ENCODE measurements around the gene GRAP. TPM values are rescaled to one million over a fixed set of nuclear protein-coding genes. Genes with fewer than 3 reads are reported as not detected.

Gene GRAP
- total RNA-seq, 4 donors from 2014 or later, result 1.1 to 3.1 (median 1.9) TPM

- Histone ChIP-seq H3K4me3 (no peak overlapping the region), H3K27ac (no peak overlapping the region), H3K36me3 (no peaks in the 10 kb centered on the region), H3K4me1 (peaks cover 38% of the 10 kb centered on the region), H3K9me3 (no peaks in the 10 kb centered on the region), H3K27me3 (peaks cover 5% of the 10 kb centered on the region)
- TF ChIP-seq POLR2AphosphoS5 (IDR thresholded peaks at IDR 0.05) (no peak), CTCF (IDR thresholded peaks at IDR 0.05) (no peak), POLR2A (IDR thresholded peaks at IDR 0.05) (no peak), EP300 (IDR thresholded peaks at IDR 0.05) (no peak)
- DNase-seq (ENCODE audit: low spot score in 2 of 2), result no peak
- 62% methylated on average over 6 of the region's 7 CpGs for WGBS
These were observed 29.9 kb downstream of the GRAP start for GRCh38 chr17:19016881-19017280.

GRCh38 chr17:19016297-19016696 lies 30.5 kb downstream of the GRAP start:
- 61% methylated on average over 7 of the region's 8 CpGs for WGBS
- no peaks in the 10 kb centered on the region for H3K9me3 ChIP-seq
- H3K4me3 ChIP-seq, result no peak overlapping the region
- H3K27ac ChIP-seq, result no peak overlapping the region
- TF ChIP-seq POLR2A (IDR thresholded peaks at IDR 0.05) (no peak), EP300 (IDR thresholded peaks at IDR 0.05) (no peak), CTCF (IDR thresholded peaks at IDR 0.05) (no peak), POLR2AphosphoS5 (IDR thresholded peaks at IDR 0.05) (no peak)
- DNase-seq (ENCODE audit: low spot score in 2 of 2), result no peak
- H3K36me3 ChIP-seq, result no peaks in the 10 kb centered on the region
- peaks cover 43% of the 10 kb centered on the region for H3K4me1 ChIP-seq
- H3K27me3 ChIP-seq, result peaks cover 5% of the 10 kb centered on the region

- no peak for DNase-seq (ENCODE audit: low spot score in 2 of 2)
These were observed 31.3 kb downstream of the GRAP start for GRCh38 chr17:19015428-19015827.

GRCh38 chr17:19014628-19015215 lies 32.0 kb downstream of the GRAP start:
- no peaks in the 10 kb centered on the region for H3K9me3 ChIP-seq
- 62% methylated on average over 21 of the region's 29 CpGs for WGBS
- peaks cover 48% of the 10 kb centered on the region for H3K4me1 ChIP-seq
- H3K27ac ChIP-seq, result peak overlapping the region; percentile 14
- DNase-seq (ENCODE audit: low spot score in 2 of 2), result no peak
- H3K27me3 ChIP-seq, result peaks cover 5% of the 10 kb centered on the region
- no peaks in the 10 kb centered on the region for H3K36me3 ChIP-seq
- no peak overlapping the region for H3K4me3 ChIP-seq
- TF ChIP-seq POLR2AphosphoS5 (IDR thresholded peaks at IDR 0.05) (no peak), CTCF (IDR thresholded peaks at IDR 0.05) (no peak), POLR2A (IDR thresholded peaks at IDR 0.05) (no peak), EP300 (IDR thresholded peaks at IDR 0.05) (no peak)

More at GRCh38 chr17:19015428-19015827, 31.3 kb downstream of the GRAP start:
- Histone ChIP-seq H3K4me1 (peaks cover 48% of the 10 kb centered on the region), H3K27ac (no peak overlapping the region), H3K36me3 (no peaks in the 10 kb centered on the region), H3K9me3 (no peaks in the 10 kb centered on the region), H3K4me3 (no peak overlapping the region), H3K27me3 (peaks cover 5% of the 10 kb centered on the region)
- WGBS, result 77% methylated on average over 7 of the region's 7 CpGs
- no peak for TF ChIP-seq POLR2A (IDR thresholded peaks at IDR 0.05)
- no peak for TF ChIP-seq POLR2AphosphoS5 (IDR thresholded peaks at IDR 0.05)
- no peak for TF ChIP-seq EP300 (IDR thresholded peaks at IDR 0.05)
- TF ChIP-seq CTCF (IDR thresholded peaks at IDR 0.05), result no peak

GRCh38 chr17:19013806-19014627 lies 32.7 kb downstream of the GRAP start:
- TF ChIP-seq POLR2A (IDR thresholded peaks at IDR 0.05) (no peak), EP300 (IDR thresholded peaks at IDR 0.05) (no peak), CTCF (IDR thresholded peaks at IDR 0.05) (no peak), POLR2AphosphoS5 (IDR thresholded peaks at IDR 0.05) (no peak)
- H3K4me1 ChIP-seq, result peaks cover 48% of the 10 kb centered on the region

More at GRCh38 chr17:19013806-19014627, 32.7 kb downstream of the GRAP start:
- 60% methylated on average over 11 of the region's 11 CpGs for WGBS
- no peaks in the 10 kb centered on the region for H3K9me3 ChIP-seq
- H3K27me3 ChIP-seq, result peaks cover 5% of the 10 kb centered on the region
- no peak overlapping the region for H3K27ac ChIP-seq
- DNase-seq (ENCODE audit: low spot score in 2 of 2), result no peak
- H3K4me3 ChIP-seq, result no peak overlapping the region
- no peaks in the 10 kb centered on the region for H3K36me3 ChIP-seq
